Raji (cell line): ENCODE data around the gene BRD2.
A peak's percentile ranks its signal among the peaks of the same experiment; 100 is the strongest.

Experiments
- POLR2A ChIP-seq: IDR thresholded peaks from 2 replicates; pipeline ENCODE4 v1.6.1; 2011; ENCODE audit warnings: low read depth, low read length, control low read depth; ENCODE audit not compliant: insufficient read depth

Gene BRD2

DNA sequence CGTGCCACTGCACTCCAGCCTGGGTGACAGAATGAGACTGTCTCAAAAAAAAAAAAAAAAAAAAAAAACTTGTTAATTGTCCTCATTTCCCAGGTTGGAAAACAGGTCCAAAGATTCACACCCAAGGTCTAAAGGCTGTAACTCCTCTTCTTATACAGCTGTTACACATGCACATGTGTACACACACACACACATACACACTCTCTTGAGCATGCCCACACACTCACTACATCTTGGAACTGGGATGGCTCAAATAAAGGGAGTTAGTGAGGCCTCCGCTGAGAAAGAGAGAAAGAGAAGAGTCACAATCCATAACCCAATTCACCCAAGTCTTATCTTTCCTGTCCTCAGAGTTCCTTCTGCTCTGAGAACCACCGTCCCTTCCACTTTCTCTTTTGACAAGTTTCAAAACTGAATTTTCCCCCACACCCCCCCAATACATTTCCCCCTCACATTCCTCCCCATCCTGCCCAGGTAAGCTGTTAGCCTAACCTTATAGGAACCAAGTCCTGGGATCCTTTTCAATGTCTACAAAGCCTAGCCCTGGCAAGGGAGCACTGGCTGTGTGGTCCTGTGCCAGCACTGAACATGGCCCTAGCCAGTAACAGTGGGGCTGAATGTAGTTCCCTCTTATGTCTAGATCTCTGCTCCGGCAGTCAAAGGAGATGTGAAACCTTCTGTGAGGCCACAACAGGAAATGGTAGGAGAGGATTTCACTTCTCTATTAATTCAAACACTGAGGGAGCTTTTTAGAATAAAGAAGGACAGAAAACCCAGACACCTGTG, 24.3 kb upstream of the BRD2 start:
- TF ChIP-seq POLR2A: peak; percentile 88

DNA sequence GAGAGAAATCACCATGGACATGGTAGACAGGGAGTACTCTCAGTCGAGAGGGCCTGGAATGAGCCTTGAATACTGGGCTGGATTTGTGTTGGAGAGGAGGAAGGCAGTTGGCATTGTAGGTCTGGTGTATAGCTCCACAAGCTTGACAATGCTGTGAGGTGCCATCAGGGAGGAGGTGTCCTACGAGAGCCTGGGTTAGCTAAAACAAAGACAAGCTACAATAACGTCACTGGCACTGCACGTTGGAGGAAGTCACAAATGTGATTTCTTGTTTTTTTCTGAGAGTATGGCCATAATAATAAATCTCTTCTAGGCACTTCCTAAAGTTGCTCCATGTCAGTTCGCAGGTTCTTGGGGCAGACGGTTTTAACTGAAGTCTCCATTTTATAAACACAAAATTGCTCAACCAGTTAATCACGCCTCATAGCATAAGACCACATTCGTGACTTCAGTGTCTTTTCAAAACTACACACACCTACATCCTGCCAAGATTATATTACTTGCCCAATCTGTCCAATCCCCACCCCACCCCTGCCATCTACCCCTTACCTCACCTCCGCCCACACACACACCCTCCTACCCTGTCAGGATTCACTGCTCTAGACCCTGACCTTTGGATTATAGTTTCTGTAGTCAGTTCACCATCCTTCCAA, 23.2 kb upstream of the BRD2 start:
- TF ChIP-seq POLR2A: peak; percentile 50; the same call in 1 of the 2 replicates

DNA sequence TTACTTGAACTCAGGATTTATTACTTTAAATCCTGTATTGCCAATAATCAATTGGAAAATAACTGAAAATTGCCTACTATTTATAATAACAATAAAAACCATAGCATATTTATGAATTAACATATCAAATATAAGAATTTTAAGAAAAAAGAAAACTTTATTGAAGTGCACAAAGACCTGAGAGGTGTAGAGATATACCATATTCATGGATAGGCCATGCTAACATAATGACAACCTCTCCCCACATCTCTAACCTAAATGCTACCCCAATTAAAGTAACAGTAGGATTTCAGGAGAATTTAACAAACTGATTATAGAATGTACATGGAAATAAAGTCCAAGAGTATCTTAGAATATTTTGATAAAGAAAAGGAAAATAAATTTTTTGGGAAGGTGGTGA, 22.4 kb upstream of the BRD2 start:
- no peak for TF ChIP-seq POLR2A

DNA sequence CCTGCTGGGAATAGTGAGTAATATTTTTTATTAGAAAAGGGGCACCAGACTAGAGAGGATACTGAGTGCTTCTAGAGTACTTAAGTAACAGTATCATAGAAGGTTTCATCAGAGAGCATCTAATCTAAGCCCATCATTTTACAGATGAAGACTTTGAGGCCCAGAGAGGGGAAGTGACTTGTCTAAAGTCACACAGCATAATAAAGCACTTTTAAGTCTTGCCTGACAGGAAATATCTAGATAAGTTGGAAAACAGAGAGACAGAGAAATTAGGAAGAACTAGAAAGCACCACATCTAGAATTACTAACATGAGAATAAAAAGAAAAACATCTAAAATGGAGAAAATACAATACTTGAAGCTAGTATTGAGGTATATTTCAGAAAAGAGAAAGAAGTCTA, 21.5 kb upstream of the BRD2 start:
- TF ChIP-seq POLR2A: no peak

DNA sequence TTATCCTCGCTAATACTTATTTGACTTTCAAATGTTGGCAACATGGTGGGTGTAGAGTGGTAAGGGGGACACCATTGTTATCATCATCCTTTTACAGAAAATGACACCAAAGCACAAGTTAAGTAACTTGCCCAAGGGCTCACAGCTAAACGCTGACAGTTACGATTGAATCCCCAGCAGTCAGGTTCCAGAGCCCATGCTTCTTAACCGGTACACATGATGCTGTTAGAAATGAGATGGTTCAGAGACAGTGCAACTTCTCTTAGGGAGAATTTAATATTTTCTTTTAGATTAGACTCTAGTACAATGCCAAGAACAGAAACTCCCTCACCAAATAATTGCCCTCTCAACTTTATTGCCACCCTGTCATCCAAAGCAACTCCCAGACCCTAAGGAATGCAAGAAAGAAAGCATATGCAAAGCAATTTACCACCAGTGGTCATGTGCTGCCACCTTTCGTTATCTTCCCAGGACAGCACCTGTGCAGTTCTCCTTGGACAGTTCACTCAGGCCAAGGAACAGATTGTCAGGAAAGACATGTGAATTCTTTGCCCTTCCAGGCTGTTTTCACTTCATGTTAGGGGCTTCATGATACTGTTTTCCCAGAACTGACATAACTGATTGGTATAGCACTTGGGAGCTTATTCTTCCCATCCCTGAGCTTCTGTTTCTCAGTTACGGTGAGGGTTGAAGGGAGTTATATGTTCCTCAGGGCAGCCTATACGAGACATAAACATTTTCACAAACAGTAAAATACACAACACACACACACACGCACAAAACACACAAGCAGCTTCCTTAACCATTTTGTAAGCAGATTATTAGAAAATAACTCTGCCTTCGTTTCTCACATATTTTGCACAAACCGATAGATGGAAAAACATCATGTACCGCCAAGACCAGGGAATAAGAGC, 20.6 kb upstream of the BRD2 start:
- no peak for TF ChIP-seq POLR2A

DNA sequence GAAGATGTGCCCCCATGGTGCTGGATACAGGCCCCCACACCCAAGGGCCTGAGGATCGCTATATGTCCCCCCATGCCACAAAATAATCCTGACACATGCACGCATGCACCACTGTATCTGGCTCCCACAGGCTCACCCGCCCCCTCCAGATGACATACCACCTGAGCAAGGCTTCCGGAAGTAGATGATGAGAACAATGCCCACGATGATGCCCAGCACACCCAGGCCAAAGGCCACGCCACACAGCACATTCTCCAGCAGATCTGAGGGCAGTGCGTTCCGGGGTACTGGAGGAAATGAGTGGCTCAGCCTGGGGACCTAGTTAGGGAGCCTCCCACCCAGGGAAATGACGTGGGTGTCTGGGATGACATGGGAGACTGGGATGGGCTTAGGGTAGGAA, 19.3 kb upstream of the BRD2 start:
- no peak for TF ChIP-seq POLR2A

DNA sequence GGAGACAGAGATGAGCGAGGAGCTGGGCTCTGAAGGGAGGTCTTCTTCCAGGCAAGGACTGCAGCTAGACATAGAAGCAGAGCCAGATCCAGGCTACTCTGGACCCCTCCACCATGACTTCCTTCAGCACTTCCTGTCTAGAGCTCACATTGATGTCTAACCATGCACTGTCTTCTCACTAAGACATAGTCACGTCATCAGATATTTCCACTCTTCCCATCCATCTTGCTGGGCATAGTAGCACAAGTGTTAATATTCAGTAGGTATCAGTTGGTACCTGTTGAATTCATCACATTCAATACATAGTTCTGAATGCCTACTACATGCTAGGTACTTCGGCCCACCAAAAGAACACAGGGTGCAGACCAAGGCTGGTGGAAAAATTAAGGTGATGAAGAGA, 18.4 kb upstream of the BRD2 start:
- TF ChIP-seq POLR2A: no peak

DNA sequence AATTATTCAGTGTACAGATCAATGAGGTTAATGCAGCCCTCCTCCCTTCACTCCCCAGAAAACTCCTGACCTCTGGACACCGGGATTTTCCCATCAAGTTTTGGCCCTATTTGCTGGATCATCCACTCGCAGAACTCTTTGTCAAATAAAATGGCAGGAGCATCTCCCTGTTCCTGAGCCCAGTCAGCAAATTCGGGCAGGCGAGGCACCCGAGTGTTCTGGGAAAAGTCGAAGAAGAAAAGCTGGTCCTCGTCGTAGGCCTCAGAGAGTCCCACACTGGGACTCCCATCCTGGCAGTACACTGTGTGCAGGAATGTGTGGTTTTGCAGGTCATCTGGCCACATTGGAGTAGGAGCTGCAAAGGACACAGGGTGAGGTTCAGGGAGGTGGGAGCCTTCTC, 17.9 kb upstream of the BRD2 start:
- no peak for TF ChIP-seq POLR2A

DNA sequence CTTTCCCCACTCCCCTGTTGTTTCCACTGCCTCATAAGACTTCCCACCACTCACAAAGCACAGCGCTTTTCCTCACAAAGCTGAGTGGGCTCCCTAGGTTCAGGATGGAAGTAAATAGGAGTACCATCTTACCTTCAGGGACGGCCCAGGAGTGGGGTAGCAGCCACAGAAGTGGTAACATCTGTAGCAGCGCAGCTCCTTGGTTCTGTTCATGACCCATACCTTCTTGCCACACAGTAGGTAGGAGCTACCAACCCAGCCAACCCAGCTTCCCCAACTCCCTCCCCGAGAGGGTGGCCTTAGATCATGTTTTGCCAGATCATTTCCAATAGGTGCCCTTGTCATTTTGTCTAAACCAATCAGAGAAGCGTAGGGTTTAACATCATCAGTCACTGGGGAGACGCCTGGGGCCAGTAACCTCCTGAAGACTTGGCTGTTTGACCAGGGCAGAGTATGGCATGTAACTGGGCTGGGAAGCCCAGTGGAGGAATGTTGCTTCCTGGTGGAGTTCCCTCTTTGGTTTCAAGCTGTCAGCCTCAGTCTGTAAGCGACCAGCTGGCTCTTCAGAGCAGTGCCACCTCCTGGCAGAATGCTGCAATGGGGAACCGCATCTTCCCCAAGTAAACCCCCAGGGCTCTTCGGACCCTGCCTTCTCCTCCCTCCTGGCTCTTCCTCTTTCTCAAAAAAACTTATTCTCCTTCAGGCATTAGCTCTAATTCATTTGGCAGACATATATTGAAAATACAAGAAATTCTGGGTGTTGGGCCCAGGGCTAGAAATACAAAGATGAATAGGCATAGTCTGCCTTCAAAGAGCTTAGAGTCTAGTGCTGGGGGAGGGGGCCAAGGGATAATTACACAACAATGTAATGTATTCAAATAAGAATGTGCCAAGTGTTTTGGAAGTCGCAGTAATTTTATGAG, 15.3 kb upstream of the BRD2 start, which contains the start of gene HLA-DMA:
Gene HLA-DMA, minus strand, starts transcription at position 281 of the 923 bp plus-strand sequence. Its CDS starts 61 bp downstream, at position 220.
- peak; percentile 98 for TF ChIP-seq POLR2A

DNA sequence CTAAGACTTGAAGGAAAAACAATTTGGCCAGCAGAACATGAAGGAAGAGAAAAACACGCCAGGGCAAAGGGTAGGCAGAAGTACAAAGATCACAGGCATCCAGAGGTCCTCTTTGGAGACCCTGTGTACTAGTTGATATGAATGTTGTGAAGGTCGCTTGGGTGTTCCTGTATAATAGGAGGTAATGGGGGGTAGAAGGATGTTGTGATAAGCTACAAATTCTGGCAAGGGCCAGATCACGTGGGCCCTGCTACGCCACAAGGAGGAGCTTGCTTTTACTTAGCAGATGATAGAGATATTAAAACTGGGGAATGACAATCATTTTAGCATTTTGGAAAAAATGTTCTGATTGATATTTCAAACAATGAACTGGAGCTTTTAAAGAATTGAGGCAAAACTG, 14.6 kb upstream of the BRD2 start:
- no peak for TF ChIP-seq POLR2A

DNA sequence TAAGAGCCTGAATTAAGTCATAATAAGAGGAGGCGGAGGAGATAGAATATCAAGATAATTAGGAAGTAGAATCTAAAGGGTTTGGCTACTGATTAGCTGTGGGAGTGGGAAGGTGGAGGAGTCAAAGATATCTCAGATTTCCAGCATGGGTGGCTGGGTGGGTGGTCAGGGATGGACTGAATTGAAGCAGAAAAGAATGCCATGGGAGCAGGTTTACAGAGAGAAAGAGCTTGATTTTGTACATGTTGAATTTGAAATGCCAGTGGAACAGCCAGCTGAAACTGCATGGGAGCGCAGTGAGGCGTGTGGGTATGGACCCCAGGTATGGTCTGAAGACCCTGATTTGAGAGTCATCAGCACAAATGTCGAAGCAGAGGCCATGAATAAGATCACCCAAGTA, 14.1 kb upstream of the BRD2 start:
- TF ChIP-seq POLR2A: no peak

DNA sequence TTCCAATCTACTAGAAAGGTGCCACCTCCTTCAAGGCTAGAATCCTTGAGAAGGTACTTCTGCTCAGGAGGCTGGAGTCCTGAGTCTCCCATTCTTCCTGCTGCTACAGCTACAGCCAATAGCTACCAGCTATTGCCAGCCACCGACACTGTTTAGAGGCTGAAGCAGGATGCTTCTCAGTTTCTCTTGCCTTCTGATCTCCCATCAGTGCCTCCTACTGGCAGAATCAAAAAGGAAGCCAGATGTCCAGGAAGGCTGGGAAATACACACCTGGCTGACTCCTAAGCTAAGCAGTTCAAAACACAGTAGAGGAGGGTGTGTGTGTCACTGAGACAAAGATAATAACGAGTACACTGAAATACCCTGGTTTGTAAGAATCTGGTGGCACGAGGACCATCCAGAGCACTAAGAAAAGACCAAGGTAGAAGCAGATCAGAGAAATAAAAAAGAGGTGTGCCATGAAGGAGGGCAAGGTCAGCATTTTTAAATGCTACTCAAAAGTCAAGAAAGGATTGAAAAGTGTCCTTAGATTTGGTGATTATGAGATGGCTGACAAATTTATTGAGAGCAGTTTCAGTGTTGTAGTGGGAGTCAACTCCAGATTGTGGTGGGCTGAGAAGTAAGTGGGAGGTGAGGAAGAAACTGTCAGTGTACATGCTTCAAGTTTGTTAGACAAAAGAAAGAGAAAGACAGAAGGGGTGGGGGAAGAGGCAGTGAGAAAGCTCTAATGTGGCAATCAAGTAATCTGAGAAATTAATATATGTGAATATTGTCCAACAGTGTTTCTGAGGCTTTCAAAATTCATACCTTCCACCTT, 13.2 kb upstream of the BRD2 start:
- no peak for TF ChIP-seq POLR2A

DNA sequence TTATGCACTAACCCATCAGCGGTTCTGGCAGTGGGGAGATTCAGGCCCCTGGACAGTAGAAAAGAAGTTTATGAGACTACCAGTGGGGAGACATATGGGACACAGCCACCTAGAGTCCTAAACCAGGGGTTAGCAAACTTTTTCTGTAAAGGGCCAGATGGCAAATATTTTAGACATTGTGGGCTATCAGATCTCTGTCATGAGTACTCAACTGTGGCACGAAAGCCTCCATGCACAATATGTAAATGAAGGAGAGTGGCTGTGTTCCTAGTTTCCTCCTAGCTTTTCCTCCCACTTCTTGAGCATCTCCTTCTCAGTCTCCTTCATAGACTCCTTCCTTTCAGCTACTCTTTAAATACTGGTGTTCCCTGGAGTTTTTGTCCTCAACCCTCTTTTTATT, 12.2 kb upstream of the BRD2 start:
- TF ChIP-seq POLR2A: no peak

DNA sequence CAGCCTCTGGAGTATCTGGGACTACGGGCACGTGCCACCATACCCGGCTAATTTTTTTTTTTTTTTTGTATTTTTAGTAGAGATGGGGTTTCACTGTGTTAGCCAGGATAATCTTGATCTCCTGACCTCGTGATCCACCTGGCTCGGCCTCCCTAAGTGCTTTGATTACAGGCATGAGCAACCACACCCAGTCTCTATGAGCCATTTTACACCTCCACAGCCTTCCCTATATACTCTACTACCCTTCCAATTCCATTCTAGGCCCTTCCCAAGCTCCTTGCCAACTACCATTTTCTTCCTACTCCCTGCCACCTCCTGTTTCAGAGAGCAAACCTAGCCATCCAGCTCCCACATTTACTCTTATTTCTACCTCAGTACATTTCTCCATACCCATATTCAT, 7.8 kb upstream of the BRD2 start:
- no peak for TF ChIP-seq POLR2A
